Stimulated activated CD4-positive, alpha-beta T cell treated with anti-CD3 and anti-CD28 coated beads, Interleukin-12 subunit alpha, Interleukin-12 subunit beta, amount 100 ng/mL, for 4 hours (primary cell): ENCODE results near the gene COLEC12.
"Not testable (repeated sequence)": the region's sequence is repeated elsewhere in the genome, so short reads cannot be mapped to it uniquely, and the experiment has no call there.

Experiments used
- DNase-seq: peaks from one replicate; pipeline ENCODE4 v3.0.0-alpha.2; 2020

Gene COLEC12

DNA sequence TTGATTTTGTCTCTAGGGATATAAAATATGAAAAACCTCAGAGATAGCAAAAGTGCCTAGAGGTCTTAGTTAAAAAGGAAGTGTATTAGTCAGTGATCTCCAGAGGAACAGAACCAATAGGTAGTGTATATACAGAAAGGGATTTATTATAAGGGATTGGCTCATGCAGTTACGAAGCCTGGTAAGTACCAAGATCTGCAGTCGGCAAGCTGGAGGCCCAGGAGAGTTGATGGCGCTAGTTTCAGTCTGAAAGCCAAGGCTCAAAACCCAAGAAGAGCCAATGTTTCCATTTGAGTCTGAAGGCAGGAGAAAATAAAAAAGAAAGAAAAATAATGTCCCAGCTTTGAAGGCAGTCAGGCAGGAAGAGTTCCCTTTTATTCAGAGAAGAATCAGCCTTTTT, 93.3 kb downstream of the COLEC12 start:
- no peak for DNase-seq

DNA sequence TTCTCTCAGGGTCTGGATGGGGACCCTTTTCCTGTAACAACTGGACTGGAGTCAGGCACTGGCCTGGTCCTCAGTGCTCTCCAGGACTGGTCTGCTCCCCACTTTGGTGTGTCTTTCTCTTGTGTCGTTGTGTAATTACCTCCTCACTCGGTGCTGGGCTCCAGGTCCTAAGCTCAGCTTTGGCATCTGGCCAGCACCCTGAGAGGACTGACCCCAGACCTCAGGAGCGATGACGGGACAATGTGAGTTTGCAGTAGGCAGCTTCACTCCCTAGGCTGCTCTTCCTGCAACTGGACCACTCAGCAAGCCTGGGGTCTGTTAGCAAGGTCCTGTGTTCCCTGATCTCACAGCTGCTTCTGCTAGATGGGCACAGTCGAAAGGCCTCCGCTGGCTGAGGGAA, 93.8 kb downstream of the COLEC12 start:
- DNase-seq = no peak

DNA sequence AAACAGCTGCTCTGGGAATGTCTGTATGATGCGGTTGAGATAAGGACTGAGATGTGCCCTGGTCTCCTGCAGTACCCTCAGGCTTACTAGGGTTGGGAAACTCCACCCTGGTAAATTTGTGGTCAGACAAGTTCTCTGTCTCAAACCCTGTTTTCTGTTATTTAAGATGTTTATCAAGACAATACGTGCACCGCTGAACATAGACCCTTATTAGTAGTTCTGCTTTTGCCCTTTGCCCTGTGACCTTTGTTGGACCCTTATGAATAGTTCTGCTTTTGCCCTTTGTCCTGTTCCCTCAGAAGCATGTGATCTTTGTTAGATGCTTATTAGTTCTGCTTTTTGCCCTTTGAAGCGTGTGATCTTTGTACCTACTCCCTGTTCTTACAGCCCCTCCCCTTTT, 95.5 kb downstream of the COLEC12 start:
- DNase-seq = not testable (repeated sequence)

DNA sequence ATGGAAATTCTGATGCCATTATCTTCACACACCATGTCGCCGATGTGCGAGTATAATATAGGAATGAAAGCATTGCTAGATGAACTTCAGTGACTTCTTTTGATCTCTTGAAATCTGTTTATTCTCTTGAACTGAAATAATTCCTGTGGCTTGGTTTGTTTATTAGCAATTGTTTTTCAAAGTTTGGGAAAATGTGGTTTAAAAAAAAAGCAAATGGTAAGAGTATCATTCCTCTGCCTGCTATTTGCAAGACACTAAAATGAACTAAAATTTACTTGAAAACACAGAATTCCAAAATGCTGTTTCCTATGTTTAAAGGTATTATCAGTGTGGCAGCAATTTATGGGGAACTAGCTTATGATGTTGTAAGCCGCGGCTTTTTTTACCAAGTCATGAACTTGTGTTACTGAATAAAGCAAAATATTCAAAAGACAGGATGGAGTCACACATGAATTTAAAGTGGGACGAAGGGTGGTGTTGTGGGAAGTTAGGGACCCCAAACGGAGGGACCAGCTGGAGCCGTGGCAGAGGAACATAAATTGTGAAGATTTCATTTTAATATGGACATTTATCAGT, 96.4 kb downstream of the COLEC12 start:
- no peak for DNase-seq

DNA sequence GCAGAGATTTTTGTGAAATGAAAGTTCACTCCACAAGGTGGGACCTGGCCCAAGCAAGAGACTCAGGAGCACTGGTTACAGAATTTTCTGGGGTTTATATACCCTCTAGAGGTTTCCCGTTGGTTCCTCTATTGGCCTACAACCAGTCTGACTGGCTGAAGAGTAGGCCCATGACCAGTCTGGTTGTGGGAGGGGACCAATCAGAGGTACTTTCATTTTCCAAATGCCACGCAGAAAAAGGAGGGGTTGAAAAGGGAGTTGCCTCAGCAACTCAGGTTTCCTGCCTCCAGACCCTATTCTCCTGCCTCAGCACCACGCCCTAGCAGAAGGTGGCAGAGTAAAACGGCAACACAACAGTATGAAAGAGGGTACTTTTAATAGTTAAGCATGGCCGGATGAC, 98.4 kb downstream of the COLEC12 start:
- DNase-seq = no peak

DNA sequence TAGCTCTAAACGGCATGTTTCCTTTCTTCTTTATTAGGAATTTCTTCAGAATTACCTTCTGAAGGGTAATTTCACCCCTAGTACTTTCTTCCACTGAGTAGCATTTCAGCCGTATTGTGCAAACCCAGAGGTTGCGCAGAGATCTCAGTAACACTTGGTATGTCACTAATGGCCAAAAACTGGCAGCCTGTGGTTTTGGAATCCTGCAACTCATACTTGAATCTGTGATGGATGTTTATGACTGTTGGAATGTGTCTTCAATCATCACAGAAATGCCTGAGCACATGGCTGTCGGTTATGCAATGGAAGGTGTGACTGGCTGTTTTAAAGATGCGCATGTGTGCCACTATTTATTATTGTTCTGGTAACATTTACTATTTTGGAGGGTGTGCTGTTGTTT, 100.0 kb downstream of the COLEC12 start:
- DNase-seq = no peak

DNA sequence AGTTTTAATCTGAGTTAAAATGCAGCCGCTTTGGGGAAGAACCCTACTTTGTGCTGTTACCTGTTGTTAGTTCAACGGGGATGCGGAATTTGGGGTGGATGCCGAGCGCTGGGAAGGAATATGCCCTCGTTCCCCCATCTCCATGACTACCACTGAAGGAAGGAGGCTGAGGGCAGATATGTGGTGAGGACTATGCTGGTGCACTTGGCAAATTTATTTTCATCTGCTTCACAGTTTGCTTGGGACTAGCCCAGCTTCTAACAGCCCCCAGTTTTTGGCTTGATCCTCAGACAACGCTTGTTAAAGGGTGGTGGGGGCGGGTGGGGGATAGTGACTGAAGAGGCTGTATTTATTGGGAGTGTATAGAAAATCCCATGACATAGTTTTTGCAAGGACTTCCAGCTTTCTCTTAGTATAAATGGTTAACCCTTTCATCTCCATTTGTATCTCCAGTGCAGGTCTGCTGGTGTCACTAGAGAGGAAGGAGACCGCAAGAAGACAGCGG, 100.8 kb downstream of the COLEC12 start:
- DNase-seq = no peak

DNA sequence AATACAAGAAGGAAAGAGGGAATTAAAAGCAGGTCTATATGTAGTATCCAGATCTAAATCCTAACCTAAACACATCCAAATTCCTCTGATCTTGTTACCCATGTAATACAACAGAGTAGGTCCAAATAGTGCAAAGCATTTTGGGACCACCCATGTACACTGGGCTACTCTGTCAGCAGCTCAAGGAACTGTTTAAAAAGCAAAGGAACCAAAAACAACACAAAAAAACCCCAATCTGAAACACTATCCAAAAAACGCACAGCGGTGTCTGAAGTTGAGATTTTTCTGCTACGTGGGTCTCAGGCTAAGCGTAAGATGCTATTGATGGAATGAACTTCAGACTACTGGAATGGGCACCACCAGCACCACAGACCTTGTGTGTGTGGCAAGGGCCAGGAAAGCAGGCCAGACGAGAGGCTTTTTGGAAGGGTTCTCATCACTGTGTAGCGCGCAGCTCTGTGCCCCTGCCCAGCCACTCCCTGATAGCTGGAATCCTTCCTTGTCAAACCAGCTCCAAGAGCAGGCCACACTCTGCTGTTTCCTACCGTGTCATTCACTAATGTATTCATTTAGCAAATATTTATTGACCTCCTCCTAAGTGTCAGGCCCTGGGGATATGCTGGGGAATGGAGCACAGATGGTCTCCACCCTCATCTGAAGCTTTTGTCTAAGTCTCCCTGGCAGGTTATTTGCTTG, 101.4 kb downstream of the COLEC12 start:
- no peak for DNase-seq

DNA sequence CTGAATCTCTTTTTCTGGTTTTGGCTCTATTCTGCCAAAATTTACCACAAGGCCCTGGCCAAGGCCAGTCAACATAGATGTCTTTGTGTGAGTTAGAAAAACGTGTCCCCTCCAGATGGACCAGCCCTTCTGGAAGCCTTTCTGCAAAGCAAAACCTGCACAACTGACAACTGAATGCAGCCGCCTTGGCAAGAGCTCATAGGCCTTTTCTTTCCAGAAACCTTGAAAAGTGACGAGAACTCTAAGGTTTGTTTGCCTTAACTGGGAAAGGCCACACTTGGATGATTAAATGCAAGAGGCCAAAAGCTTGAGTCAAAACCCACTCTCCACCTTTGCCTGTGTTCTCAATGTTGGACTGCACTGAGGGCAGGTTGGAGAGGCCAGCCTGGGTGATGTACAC, 103.9 kb downstream of the COLEC12 start:
- DNase-seq = no peak

DNA sequence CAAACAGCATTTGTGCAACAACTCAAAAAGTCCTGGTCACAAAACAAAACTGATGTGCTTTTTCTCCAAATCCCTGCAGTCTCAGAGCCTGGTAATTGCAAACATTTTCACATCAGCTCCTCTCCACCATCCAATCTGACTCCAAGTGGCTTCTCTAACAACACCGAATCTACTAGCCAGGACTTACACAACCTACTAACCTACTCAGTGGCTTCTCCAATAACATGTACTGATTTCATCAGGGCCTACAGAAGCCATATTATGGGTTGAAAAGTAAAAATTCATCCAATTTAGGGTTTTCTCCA, 104.3 kb downstream of the COLEC12 start:
- no peak for DNase-seq

DNA sequence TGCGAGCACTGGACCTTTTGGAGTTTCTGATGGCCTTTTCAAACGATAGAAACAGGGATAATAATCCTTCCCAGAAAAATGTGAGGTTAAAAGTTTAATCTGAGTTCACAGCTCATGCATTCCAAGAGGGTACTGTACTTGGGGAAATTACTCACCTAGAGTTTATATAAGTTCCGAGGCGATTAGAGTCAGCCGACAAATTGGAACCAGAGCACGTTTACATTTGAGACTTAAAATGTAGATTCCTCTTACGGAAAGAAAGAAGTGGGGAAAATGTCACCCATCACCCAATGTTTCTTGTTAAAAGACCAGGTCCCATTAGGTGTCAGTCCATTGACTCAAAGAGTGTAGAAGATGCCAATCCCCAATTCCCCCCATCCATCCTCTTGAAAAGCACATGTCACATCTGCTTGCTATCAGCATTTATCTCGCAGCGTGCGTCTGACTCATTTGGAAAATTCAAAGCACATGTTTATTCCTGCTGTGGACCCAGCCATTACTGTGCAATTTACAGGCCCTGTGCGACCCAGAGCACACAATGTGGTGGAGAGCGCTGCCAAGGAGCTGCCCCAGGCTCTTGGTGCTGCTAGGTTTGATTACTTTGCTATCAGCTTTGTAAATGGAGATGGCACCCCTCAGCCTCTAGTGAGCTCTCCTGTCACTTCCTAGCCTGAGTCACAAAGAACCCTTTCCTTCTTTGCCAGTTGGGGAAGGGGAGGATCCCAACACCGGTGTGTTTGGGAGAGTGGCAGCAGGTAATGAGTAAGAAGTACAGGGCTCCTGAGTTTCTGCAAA, 104.8 kb downstream of the COLEC12 start:
- DNase-seq = no peak

DNA sequence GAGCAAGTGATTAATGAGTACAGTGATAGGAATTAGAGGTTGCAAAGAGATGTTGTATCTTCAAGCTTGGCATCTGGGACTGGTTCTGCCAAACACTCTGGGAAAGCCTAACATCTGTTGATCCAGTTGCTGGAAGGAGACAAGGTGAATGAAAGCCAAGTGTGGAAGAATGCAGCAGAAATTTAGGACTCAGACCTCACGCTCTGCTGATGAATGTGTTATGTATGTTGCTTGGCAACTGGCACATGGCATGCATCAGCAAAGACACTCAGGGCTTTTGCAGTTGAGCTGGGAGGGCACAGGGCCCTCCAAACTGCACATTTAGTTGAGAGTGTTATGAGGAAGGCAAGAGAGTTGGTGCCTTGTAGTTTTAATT, 105.5 kb downstream of the COLEC12 start:
- no peak for DNase-seq

DNA sequence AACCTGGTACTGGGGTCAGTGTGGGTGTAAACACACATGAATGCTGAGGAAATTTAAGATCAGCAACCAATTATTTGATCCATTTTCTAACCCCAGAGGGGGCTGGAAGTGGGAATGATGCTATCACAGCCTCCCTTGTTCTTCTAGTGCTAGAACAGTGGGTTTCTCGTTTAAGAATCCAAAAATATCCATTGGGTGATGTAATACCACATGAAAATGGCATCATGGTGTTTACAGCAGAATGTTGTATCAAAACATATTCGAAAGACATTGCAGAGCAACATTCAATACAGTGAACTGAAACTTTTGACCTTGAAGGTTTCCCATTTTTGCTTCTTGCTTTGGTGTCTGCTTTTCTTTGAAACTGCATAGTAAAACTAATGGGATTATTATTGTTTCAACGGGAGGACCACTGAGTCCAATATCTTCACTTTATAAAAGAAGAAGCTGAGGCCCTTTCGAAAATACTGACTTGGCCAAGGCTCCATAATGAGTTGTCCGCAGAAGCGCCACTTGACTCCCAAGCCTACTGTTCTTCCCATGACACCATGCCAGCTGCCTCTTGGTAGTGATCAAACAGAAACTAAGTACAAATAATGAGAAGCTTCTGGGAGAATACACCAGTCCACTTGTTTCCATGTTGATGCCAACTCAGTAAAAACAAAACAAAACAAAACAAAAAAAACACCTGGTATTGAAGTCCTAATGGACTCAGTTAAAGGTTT, 106.1 kb downstream of the COLEC12 start:
- no peak for DNase-seq

DNA sequence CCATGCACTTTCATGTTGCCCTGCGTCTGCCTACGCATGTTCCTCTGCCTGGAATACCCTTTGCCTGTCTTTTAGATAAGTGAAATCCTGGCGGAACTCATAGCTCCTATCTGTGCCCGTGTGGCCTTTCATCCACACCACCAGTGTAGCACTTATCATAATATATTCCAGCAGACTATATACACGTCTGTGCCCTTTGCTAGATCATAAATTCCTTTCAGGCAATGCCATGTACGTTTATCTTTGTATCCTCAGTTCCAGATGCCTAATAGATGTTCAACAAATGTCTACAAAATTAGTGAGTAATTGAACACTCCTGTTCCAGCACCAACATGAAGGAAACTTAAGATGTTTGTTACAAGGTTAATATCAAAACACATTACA, 106.9 kb downstream of the COLEC12 start:
- DNase-seq = no peak

DNA sequence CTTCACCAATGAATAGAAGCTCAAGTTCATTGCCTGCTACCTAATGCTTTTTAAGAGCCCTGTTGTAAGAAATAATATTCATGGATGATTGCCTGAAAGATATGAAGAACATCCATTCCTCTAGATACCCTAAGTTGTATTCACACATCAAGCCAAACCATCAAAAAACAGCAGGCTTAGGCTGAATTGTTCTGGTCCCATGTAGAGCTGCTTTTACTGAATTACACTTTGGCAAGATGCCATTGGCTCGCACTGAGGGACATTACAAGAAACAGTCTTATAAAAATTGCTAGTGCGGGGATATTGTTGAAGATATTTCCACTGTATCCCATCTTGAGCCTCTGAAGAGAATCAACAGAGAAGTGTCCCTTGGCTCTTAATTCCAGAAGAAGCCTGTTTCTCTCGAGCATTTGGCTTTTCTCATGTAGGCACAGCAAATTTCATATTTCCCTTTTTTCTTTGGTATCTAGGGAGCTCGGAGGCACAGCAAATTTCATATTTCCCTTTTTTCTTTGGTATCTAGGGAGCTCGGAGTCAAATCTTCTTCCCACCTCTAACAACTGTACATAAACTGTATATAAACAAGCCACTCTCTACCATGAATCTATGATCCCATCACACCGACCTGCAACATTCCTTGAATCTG, 107.5 kb downstream of the COLEC12 start:
- no peak for DNase-seq

DNA sequence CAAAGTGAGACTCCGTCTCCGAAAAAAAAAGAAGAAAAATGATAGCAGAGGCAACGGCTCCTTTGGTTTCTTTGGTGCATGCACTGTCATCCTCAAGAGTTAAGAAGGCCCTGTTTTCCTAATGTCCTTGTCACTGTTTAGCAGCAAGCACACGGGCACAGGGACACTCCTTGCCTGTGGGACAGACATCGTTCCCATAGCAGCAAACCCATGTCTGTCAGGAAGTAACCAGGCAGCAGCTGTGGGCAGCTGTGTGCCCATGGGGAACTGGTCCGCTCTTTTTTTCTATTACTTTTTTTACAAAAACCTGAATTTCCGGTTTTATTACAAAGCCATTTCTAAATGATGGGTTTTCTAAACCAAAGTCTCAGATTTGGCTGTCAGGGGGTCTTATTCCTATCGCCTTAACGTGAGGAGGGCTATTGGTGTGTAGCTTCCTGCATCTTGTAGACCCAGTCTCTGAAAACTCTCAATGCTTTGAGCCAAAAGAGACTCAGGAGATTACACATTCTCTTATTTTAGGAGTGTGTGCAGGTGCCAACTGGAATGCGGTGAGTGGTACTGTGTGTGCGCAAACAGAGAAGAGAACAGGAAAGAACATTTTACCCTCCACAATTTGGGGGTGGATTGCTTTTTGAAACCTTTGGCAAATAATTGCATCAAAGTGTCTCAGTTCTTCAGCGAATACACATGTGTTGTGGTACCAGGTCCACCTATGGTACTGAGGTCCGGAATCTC, 109.6 kb downstream of the COLEC12 start:
- DNase-seq = no peak

DNA sequence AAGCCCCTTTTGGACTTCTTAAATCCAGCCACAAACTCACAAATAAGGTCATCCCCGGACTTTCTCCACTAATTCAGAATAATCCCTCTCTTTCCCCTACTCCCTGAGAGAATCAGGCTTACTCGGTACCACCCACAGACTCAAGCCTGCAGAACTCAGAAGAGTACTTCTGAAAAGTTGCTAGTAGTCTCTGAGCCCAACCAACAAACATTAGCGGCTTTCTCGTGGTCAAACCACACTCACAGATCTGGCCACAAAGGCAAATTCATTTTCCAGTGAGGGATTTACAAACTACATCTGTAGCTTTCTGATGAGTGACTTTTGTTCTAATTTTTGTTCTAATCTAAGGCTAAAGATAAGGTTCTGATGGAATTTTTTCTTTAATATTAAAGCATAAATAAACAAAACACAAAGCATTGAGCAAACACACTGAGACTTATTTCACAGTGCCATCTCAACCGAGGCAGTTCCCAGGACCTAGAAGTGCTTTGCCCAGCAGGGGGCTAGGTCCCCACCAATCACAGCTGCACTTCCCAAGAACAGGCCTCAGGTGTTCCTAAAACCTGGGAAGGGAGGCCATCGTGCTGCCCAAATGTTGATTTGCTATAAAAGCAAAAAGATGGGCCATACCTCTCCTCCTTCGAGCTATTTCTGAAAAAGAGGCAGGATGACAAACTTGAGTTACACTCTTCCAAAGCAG, 110.7 kb downstream of the COLEC12 start:
- no peak for DNase-seq

DNA sequence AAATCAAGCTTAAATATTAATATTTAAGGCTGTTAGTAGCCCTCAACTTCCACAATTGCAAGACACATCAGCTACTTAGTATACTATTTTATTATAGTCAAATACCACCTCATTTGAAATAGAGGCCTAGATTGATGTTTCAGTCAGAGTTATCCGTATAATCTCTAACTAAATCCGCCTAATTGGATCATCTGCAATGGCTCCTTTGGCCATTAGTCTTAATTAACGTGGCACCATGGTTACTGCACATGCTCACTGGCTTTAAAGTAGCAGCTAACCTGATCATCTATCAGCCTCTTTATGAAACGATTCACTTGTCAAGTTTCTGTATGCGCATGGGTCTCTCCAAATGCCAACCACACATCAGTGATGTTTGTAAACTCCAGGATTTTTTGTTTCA, 112.3 kb downstream of the COLEC12 start:
- DNase-seq = no peak

DNA sequence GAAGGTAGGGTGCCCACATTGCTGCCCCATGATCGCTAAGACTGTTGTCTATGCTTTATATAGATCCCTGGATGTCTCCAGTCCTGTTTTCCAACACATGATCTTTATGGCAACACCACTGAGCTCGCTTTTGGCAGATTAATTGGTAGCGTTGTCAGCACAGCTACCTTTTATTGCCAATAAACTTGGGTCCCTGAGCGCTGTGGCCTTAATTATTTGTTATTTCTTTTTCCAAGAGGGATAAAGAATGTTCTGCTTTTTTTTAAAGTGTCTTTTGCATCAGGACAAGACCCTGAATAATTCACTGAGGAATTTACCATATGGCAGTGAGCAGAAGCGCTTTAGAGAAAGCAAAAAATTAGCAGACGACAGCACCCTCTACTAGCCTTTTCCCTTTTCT, 113.5 kb downstream of the COLEC12 start:
- no peak for DNase-seq

DNA sequence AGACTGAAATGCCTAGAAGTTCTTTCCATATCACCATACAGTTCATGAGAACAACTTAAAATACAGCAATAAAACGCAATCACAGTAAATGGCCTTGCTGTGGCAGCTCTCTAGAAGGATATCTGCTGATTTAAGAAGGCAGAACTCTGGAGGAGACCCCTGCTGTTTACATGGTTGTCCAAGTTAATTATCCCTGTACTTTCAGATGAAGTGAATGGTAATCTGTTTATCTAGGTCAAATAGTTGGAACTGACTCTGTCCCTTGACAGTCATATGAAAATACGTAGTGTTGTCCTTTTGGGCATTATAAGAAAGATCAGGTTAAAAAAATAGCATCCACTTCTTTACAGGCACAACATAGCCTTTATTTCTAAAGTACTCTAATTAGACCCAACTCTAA, 115.6 kb downstream of the COLEC12 start:
- DNase-seq = no peak

DNA sequence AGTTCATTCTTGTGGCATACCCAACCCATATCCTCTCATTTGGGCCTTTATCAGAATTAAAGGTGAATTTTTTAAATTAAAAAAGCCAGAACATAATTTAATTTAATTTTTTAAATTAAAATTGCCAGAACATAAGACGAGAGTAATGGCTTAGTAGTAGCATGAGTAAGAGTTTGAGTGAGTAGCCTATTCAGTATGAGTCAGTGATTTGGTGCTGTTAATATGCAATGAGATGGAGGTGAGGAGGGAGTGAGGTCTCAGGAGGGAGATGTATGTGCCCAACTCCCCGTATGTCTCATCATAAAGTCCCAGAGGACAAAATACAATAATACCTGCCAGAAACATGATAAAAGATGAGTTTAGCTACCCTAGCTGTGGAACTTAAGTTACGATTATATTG, 117.4 kb downstream of the COLEC12 start:
- no peak for DNase-seq
